ENCODE data around the gene GALNT12.

DNA sequence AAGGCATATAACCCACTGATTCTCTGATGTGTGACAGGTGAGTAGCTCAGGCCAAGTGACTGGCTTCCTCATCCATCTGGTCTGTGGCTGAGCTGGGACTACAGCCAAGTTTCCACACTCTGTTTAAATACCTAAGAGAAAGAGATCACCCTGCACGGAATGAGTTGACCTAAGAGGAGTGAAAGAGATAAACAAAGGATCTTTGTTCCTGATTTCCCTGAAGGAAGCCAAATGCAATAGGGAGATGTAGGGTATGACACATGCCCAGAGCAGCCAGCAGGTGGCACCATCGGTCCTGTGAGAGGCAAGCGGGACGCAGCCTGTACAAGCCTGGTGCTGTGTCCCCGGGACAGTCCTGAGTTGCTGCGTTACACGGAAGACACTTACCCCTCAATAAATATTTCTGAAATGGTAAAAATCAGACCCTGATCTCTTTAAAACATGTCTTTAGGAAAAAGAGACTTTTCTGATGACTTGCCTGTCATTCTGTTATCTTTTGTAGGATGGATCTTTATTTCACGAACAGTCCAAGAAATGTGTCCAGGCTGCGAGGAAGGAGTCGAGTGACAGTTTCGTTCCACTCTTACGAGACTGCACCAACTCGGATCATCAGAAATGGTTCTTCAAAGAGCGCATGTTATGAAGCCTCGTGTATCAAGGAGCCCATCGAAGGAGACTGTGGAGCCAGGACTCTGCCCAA is 41.1 kb downstream of the GALNT12 start:
- TF ChIP-seq CTCF (IDR thresholded peaks at IDR 0.05; ENCODE audit: insufficient read depth, low read depth, low read length) (peak; percentile 98), EZH2 (IDR thresholded peaks at IDR 0.05; ENCODE audit: insufficient read depth, low read length) (no peak)
